Subcutaneous adipose tissue (tissue), 4 donors: ENCODE results near the gene TSPAN12. TPM values are rescaled to one million over a fixed set of nuclear protein-coding genes. Genes with fewer than 3 reads are reported as not detected.

Experiments used
- CTCF ChIP-seq: fragments of 450-650 bp; IDR thresholded peaks from one replicate; pipeline ENCODE4 v1.5.1; 2016; ENCODE audit warnings: low read depth, mild to moderate bottlenecking, control low read depth, antibody characterized with exemption, moderate library complexity
- total RNA-seq, 4 donors: library from RNA; depleted of rRNA; stranded (reverse); fragments of >200 nt; gene quantifications; one replicate each; pipeline ENCODE4 v1.1.0, GENCODE V29; 2016

Gene TSPAN12
- total RNA-seq, 4 donors from 2014 or later, result 7.0 to 12.1 (median 10.3) TPM

- no peak for TF ChIP-seq CTCF
Observed at GRCh38 chr7:120799813-120800475, 58.0 kb downstream of the TSPAN12 start.

GRCh38 chr7:120799147-120799546 lies 58.8 kb downstream of the TSPAN12 start:
- no peak for TF ChIP-seq CTCF

- no peak for TF ChIP-seq CTCF
Observed at GRCh38 chr7:120797026-120797645, 60.8 kb downstream of the TSPAN12 start.

GRCh38 chr7:120794106-120794729 lies 63.7 kb downstream of the TSPAN12 start:
- TF ChIP-seq CTCF, result no peak

- TF ChIP-seq CTCF, result no peak
Observed at GRCh38 chr7:120793213-120793936, 64.6 kb downstream of the TSPAN12 start.

GRCh38 chr7:120792861-120793130 lies 65.1 kb downstream of the TSPAN12 start:
- TF ChIP-seq CTCF, result no peak
